Stimulated activated CD4-positive, alpha-beta T cell treated with anti-CD3 and anti-CD28 coated beads, Interleukin-15, amount 100 ng/mL, for 1 hour (primary cell): ENCODE measurements around the gene ZBTB11.
"Not testable (repeated sequence)": the region's sequence is repeated elsewhere in the genome, so short reads cannot be mapped to it uniquely, and the experiment has no call there.

Experiments
- DNase-seq, 2 donors: peaks; one replicate each; pipeline ENCODE4 v3.0.0-alpha.2; 2020; ENCODE audit warnings: low read depth in 1 of 2, low spot score in 1 of 2

Gene ZBTB11

DNA sequence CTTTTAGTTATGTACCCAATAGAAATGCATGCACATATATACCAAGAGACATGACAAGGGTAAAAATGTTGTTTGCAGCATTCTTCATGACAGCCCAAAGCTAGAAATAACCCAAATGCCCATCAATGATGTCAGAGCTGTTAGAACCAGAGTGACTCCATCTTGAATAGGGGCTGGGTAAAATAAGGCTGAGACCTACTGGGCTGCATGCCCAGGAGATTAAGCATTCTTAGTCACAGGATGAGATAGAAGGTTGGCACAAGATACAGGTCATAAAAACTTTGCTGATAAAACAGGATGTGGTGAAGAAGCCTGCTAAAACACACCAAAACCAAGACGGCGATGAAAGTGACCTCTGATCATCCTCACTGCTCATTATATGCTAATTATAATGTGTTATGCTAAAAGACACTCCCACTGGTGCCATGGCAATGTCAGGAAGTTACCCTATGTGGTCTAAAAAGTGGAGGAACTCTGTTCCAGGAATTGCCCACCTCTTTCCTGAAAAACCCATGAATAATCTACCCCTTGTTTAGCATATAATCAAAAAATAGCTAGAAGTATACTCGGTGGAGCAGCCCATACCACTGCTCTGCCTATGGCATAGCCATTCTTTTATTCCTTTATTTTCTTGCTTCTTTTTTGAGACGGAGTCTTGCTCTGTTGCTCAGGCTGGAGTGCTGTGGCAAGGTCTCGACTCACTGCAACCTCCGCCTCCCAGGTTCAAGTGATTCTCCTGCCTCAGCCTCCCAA, 32.9 kb downstream of the ZBTB11 start:
- DNase-seq, result no peak

DNA sequence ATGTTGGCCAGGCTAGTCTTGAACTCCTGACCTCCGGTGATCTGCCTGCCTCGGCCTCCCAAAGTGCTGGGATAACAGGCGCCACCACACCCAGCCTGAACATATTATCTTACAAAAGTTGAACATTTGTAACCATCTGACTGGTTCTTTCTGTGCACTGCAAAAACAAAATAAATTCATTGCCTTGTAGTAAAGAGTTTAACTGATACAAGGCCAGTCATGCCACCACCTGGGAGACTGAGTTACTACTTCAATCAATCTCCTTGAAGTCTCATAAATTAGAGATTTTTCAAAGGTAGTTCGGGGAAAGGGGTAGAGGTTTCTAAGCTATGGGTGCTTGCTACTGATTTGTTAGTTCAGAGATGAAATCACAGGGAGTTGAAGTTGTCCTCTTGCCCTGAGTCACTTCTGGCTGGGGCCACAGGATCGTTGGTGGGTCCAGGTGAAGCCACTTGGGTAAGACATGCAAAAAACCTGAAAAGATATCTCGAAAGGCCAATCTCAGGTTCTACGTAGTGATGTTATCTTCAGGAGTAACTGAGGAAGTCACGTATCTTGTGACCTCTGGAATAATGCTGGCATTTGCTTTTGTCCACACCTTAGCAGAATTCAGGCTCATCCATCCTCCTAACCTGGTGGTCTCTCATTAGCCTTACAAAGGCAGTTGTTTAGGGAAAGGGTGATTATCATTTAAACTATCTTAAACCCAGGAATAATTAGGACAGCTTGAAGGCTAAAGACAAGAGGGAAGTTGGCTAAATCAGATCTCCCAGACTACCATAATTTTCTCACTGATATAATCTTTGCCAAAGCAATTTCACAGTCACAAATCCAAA, 33.7 kb downstream of the ZBTB11 start:
- DNase-seq, result no peak

DNA sequence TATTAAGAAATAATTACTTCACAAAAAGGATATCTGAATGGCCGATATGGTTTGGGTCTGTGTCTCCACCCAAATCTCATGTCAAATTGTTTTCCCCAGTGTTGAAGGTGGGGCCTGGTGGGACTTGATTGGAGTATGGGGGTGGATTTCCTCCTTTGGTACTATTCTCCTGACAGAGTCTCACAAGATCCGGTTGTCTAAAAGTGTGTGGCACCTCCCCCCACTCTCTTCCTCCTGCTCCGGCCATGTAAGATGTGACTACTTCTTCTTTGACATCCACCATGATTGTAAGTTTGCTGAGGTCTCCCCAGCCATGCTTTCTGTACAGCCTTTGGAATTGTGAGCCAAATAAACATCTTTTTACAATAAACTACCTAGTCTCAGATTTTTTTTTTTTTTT, 34.5 kb downstream of the ZBTB11 start:
- DNase-seq, result no peak

DNA sequence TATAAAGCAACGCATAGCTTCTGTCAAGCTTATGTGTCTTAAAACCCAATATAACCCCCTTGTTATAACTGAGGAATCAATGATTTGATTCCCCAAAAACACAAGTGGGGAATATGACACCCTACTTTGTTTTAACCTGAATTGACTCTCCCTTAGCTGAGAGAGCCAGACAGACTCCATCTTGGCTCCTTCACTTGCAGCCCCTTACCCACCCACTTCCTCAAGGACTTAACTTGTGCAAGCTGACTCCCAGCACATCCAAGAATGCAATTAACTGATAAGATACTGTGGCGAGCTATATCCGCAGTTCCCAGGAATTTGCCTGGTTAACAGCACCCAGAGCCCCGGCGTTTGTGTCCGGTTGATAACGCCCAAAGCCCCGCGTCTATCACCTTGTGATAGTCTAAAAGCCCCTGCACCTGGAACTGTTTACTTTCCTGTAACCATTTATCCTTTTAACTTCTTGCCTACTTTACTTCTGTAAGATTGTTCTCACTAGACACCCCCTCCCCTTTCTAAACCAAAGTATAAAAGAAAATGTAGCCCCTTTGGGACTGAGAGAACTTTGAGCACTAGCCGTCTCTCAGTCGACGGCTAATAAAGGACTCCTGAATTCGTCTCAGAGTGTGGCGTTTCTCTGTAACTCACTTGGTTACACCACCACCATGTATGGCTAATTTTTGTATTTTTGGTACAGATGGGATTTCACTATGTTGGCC, 35.4 kb downstream of the ZBTB11 start:
- DNase-seq, result not testable (repeated sequence)

DNA sequence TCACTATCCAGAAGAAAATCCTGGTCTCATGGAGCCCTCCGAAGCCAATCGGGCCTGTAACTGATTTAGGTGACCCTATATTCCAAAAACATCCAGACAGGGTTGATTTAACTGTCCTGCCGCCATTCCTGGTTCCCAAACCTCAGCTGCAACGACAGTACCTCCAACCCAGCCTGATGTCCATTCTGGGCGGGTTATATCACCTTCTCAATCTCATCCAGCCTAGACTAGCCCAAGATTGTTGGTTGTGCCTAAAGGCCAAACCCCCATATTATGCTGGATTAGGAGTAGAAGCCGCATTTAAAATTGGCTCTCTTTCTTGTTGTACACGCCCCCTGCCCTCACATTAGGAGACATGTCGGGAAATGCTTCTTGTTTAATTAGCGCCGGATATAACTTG, 36.7 kb downstream of the ZBTB11 start:
- DNase-seq, result no peak

DNA sequence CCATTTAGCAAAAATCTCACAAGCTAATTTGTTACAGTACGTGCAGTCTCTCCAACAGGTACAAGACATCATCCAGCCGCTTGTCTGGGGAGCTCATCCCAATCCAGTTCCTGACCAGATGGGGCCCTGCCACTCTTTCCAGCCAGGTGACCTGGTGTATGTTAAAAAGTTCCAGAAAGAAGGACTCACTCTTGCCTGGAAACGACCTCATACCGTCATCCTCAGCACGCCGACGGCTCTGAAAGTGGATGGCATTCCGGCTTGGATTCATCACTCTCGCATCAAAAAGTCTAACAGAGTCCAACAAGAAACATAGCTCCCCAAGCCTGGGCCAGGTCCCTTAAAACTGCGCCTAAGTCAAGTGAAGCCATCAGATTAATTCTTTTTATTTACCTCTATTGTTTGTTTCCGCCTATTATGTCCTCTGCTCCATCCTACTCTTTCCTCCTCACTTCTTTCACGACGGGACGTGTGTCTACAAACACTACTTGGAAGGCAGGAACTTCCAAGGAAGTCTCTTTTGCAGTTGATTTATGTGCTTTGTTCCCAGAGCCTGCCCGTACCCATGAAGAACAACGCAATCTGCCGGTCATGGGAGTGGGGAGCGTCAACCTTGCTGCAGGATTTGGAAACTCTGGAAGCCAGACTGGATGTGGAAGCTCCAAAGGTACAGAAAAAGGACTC, 37.5 kb downstream of the ZBTB11 start:
- DNase-seq, result no peak

DNA sequence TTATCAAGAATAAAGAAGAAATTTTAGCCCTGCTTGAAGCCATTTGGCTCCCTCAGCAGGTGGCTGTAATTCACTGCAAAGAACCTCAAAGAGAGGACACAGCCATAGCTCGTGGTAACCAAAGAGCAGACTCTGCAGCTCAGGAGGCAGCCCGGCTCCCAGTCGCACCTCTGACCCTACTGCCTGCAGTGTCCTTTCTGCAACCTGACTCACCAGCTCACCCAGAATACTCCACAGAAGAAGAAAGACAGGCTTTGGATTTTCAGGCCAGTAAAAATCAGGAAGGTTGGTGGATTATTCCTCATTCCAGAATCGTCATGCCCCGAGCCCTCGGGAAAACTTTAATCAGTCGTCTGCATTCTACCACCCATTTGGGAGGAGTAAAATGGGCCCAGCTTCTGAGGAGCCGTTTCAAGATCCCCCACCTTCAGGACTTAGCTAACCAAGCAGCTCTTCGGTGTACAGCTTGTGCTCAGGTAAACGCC, 38.6 kb downstream of the ZBTB11 start:
- DNase-seq, result no peak

DNA sequence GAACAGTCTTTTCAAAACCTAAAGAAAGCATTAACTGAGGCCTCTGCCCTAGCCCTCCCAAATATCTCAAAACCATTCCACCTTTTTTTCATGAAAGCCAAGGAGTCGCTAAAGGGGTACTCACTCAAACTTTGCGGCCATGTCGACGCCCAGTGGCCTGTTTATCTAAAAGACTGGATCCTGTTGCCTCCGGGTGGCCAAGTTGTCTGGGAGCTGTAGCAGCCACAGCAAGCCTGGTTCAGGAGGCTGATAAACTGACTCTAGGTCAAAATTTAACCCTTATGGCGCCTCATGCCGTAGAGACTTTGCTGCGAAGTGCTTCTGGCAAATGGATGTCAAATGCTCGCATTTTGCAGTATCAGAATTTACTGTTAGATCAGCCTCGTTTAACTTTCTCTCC, 39.5 kb downstream of the ZBTB11 start:
- no peak for DNase-seq

DNA sequence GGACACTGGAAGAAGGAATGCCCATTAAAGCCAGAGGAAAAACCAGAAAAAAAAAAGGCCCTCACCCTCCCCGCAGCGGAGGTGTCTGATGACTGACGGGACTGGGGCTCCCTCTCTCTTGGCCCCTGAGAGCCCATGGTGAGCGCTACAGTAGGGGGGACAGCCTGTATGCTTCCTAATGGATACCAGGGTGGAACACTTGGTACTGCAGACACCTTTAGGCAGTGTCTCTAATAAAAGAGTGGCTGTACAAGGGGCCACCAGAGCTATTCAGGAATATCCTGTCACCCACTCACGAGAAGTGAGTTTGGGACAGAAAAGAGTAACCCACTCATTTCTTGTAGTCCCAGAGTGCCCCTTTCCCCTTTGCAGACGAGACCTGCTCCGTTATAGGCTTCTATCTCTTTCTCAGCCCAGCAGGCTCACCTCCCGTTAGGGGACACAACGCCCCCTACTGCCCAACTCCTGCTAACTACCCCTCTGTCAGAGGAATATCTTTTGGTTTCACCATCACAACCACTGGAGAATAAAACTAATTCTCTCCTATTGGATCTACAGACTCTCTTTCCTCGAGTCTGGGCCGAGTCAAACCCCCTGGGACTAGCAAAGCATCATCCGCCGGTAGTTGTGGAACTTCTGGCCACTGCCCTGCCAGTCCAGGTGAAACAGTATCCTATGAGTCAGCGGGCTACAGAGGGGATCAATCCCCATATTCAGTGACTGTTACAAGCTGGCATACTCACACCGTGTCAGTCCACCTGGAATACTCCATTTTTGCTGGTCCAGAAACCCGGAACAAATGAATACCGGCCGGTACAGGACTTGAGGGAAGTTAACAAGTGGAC, 40.8 kb downstream of the ZBTB11 start:
- DNase-seq, result peak; percentile 35 to 44

DNA sequence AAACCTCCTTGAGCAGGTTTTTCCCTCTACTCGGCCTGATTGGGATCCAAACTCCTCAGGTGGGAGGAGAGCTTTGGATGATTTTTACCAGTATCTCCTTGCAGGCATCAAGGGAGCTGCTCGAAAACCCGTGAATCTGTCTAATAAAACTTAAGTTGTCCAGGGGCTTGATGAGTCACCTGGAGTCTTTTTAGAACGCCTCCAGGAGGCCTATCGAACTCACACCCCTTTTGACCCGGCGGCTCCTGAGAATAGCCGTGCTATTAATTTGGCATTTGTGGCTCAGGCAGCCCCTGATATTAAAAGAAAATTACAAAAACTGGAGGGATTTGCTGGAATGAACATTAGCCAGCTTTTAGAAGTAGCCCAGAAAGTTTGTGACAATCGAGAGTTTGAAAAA, 41.6 kb downstream of the ZBTB11 start:
- DNase-seq, result no peak

DNA sequence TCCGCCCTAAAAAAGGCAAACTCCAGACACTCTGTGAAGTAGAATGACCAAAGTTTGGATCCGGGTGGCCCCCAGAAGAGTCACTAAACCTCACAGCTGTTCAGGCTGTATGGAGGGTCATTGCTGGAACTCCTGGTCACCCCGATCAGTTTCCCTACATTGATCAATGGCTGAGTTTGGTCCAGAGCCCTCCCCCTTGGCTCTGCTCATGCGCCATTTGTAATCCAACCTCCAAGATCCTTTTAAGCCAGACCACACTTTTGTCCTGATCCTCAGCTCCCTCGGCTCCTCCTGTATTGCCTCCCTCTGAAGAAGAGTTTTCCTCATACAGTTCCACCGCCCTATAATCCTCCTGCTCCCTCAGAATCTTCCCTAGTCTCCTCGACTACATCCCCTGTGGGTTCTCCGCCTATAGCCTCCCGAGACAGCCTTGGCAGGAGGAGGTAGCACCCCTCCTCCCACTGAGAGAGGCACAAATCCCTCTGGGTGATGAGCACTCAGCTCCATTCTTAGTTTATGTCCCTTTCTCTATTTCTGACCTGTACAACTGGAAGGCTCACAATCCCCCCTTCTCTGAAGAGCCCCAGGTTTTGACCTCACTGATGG, 42.2 kb downstream of the ZBTB11 start:
- DNase-seq, result no peak

DNA sequence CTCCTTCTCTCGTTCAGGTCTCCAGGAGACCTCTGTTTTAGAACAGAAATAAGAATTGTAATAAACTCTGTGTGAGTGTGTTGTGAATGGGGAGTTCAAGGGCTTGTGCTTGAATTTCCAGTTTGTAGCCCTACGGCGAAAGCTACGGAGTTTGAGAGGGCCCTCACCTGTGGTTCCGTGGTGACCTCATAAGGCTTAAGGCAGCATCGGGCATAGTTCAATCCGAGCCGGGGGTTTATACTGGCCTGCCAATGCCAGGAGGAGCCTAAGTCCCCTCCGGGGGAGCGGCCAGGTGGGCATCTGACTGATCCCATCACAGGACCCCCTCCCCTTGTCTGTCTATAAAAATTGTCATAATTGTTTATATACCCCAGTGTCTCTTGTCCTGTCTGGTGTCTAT, 43.7 kb downstream of the ZBTB11 start:
- DNase-seq, result no peak

DNA sequence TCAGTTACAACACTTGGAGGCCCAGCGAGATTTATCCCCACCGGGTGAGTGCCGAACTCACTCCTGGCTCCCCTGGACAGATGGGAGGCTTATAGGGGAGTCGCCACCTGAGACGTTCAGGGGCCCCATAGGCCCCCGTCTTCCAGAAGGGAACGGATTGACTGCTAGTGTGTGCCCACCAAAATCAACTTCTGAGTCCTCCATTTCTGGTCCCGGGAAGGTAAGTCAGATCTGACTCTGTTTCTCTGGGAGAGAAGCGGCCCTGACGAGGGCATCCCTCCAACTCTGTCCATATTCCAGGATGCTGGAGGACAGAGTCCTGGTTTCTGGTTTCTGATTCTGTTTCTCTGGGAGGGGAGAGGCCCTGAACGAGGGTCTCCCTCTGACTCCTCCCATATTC, 44.3 kb downstream of the ZBTB11 start:
- DNase-seq, result no peak

DNA sequence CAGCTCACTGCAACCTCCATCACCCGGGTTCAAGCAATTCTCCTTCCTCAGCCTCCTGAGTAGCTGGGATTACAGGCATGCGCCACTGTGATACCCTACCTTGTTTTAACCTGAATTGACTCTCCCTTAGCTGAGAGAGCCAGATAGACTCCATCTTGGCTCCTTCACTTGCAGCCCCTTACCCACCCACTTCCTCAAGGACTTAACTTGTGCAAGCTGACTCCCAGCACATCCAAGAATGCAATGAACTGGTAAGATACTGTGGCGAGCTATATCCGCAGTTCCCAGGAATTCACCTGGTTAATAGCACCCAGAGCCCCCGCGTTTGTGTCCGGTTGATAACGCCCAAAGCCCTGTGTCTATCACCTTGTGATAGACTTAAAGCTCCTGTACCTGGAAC, 45.0 kb downstream of the ZBTB11 start:
- not testable (repeated sequence) for DNase-seq

DNA sequence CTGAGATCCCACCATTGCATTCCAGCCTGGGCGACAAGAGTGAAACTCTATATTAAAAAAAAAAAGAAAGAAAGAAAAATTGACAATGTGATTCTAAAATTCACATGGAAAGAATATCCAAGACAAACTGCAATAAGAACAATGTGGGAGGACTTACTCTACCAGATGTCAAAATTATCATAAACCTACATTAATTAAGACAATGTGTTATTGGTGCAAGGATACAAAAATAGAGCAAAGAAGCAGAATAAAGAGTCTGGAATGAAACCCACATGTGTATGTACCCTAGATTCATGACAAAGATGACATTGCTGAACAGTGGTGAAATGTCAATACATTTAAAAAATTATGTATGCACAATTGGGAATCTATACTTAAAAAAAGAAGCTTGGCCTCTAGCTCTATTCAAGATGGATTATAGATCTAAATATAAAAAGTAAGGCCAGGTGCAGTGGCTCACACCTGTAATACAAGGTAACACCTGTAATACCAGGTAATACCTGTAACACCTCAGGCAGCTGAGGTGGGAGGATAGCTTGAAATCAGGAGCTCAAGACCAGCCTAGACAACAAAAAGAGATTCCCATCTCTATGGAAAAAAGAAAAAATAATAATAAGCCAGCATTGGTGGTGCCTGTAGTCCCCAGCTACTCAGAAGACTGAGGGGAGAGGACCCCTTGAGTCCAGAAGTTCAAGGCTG, 45.7 kb downstream of the ZBTB11 start:
- DNase-seq, result no peak

DNA sequence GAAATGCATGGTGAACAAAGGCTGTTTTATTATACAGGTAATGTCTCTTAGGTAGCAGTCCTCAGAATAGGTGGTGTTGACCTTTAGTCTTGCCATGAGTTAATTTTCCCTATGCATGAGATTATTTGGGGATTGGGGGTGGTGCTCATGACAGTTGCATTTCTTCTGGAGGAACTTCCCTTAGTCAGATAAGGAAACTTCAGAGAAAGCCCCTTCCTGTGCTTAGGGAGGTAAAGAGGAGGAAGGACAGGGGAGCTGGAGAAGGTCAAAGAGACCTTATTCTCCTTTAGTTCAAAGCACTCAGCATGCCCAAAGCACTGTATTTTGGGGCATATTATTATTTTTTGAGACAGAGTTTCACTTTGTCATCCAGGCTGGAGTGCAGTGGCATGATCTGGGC, 47.7 kb downstream of the ZBTB11 start:
- no peak for DNase-seq

DNA sequence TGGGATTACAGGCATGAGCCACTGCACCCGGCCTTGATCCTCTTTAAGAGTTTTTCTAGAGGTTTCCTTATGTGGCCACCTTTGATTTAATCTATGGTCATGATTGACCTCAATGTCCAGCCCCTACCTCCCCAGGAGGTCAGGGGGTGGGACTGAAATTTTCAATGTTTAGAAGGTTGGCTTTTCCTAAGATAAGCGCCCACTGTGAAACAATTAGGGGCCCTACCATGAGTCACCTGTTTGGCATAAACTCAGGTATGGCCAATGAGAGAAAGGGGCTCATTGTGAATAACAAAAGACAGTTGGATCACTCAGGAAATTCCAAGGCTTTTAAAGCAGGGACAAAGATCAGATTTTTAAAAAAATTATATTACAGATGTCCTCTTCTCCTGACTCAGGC, 51.1 kb downstream of the ZBTB11 start:
- DNase-seq, result no peak

DNA sequence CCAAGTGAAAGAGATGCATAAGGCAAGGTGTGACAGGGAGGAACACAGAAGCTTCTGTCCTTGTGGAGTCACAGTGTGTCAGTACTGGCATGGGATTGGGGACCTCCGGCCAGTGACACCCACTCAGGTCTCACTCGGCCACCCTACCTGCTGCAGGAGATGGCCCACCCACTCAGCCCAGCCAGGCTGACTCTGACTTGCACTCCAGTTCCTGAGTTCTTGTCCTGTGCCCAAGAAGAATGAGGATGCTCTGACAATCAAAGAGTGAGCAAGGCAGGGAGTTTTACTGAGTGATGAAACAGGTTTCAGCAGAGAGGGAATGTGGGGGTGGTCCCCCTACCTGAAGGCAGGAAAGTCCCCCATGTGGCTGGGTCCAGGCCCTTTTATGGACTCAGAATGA, 52.1 kb downstream of the ZBTB11 start:
- DNase-seq, result no peak

DNA sequence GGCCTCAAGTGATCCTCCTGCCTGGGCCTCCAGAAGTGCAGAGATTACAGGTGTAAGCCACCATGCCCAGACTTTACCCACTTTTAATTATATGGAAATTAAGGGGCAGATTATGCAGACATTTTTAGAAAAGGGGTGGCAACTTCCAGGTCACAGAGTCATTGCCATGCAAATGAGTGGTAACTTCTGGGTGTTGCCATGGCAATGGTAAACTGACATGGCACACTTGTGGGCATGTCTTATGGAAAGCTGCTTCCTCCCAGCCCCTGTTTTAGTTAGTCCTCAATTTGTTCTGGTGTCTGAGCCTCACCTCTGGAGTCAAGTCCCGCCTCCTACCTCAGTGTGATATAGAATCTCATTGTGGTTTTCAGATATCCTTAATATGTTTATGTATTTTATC, 53.3 kb downstream of the ZBTB11 start:
- no peak for DNase-seq
